HL-60 (cell line): ENCODE results near the gene PRG3.

ENCODE experiments used
- CTCF ChIP-seq: IDR thresholded peaks from one replicate; pipeline ENCODE4 v1.5.1; 2011; ENCODE audit warnings: low read length, control low read depth, inconsistent platforms; ENCODE audit not compliant: insufficient read depth
- GABPA ChIP-seq: IDR thresholded peaks from 2 replicates; pipeline ENCODE4 v1.6.1; 2012; ENCODE audit warnings: low read depth
- POLR2AphosphoS5 ChIP-seq: IDR thresholded peaks from 2 replicates; pipeline ENCODE4 v1.6.1; 2012; ENCODE audit warnings: low read depth
- REST ChIP-seq: IDR thresholded peaks from 2 replicates; pipeline ENCODE4 v1.6.1; 2012; ENCODE audit warnings: low read depth; ENCODE audit not compliant: insufficient replicate concordance
- SPI1 ChIP-seq: IDR thresholded peaks from 2 replicates; pipeline ENCODE4 v1.6.1; 2012; ENCODE audit warnings: low read depth, mild to moderate bottlenecking, borderline replicate concordance

- TF ChIP-seq GABPA (no peak), CTCF (no peak), REST (no peak), POLR2AphosphoS5 (no peak), SPI1 (no peak)
Observed at GRCh38 chr11:57419146-57419545, 38.2 kb upstream of the PRG3 start.
